Measurements from ENCODE around the gene SERGEF.

Gene SERGEF

DNA sequence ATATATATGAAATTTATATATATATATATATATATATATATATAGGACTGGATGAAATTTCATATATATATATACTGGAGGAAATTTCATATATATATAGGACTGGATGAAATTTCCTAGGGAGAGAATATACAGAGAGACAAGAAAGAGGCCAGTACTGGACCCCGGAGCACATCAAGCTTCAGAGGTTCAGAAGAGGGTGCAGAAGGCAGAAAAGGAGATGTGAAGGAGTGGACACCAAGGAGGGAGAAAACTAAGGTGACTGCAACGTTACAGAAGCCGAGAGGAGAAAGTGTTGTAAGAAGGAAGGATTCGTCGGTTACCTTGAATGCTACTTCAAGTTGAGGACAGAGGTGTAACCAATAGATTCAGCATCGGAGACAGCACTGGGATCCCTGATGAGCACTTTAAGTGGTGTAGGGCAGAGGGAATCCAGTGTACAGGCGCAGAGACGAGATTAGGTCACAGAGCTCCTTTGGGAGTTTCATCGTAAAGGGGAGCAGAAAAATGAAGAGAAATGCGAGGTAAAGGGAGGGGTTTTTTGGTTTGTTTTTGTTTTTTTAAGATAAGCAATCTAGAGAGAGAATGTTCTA is 41.8 kb upstream of the SERGEF start:
- Histone ChIP-seq H3F3A (ENCODE audit: insufficient read depth, low read length) (no peaks in the 10 kb centered on the region), H3K9me3 (replicated peaks; ENCODE audit: insufficient read depth, low read length) (no peaks in the 10 kb centered on the region), H3K9ac (ENCODE audit: low read length) (no peak overlapping the region), H3K27ac (ENCODE audit: low read length) (no peak overlapping the region), H3K4me3 (ENCODE audit: low read length) (no peak overlapping the region), H3K4me1 (ENCODE audit: low read length) (no peaks in the 10 kb centered on the region), H3K36me3 (replicated peaks; ENCODE audit: insufficient read depth, low read length) (no peaks in the 10 kb centered on the region), H4K20me1 (ENCODE audit: insufficient read depth, low read length) (no peaks in the 10 kb centered on the region), H3K79me2 (ENCODE audit: low read length) (no peaks in the 10 kb centered on the region), H3K27me3 (replicated peaks; ENCODE audit: insufficient read depth, low read length) (no peaks in the 10 kb centered on the region), H2AFZ (ENCODE audit: low read length) (no peak overlapping the region), H3K9me2 (replicated peaks; ENCODE audit: insufficient read depth, low read length) (no peaks in the 10 kb centered on the region), H3K4me2 (ENCODE audit: low read depth, low read length) (no peak overlapping the region)
- TF ChIP-seq EZH2phosphoT487 (IDR thresholded peaks at IDR 0.05; ENCODE audit: low read length) (no peak), EZH2 (optimal IDR thresholded peaks at IDR 0.05; ENCODE audit: low read depth, low read length) (no peak)
- TF ChIP-seq, protein P1, sequence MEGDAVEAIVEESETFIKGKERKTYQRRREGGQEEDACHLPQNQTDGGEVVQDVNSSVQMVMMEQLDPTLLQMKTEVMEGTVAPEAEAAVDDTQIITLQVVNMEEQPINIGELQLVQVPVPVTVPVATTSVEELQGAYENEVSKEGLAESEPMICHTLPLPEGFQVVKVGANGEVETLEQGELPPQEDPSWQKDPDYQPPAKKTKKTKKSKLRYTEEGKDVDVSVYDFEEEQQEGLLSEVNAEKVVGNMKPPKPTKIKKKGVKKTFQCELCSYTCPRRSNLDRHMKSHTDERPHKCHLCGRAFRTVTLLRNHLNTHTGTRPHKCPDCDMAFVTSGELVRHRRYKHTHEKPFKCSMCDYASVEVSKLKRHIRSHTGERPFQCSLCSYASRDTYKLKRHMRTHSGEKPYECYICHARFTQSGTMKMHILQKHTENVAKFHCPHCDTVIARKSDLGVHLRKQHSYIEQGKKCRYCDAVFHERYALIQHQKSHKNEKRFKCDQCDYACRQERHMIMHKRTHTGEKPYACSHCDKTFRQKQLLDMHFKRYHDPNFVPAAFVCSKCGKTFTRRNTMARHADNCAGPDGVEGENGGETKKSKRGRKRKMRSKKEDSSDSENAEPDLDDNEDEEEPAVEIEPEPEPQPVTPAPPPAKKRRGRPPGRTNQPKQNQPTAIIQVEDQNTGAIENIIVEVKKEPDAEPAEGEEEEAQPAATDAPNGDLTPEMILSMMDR (IDR thresholded peaks at IDR 0.05; ENCODE audit: low read length) = no peak
- no peak for DNase-seq

DNA sequence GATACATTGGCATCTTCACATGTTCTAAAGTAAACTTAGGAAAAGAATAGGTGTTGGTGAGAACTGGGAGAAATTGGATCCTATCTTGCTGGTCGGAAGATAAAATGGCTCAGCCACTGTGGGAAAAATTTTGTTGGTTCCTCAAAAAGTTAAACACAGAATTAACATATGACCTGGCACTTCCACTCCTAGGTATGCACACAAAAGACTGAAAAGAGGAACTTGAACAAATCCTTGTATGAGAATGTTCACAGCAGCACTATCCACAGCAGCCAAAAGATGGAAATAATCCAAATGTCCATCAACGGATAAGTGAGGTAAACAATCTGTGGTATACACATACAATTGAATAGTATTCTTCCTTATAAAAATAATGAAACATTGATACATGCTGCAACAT is 38.0 kb upstream of the SERGEF start:
- H3K27ac ChIP-seq (ENCODE audit: low read length) = no peak overlapping the region
- H3K27me3 ChIP-seq (replicated peaks; ENCODE audit: insufficient read depth, low read length) = no peaks in the 10 kb centered on the region
- no peaks in the 10 kb centered on the region for H3K4me1 ChIP-seq (ENCODE audit: low read length)
- TF ChIP-seq EZH2phosphoT487 (IDR thresholded peaks at IDR 0.05; ENCODE audit: low read length) (no peak), EZH2 (optimal IDR thresholded peaks at IDR 0.05; ENCODE audit: low read depth, low read length) (no peak)
- TF ChIP-seq, protein P1 (IDR thresholded peaks at IDR 0.05; ENCODE audit: low read length) = no peak
- H2AFZ ChIP-seq (ENCODE audit: low read length) = no peak overlapping the region
- no peak overlapping the region for H3K4me2 ChIP-seq (ENCODE audit: low read depth, low read length)
- H3K9ac ChIP-seq (ENCODE audit: low read length) = no peak overlapping the region
- no peaks in the 10 kb centered on the region for H3K9me2 ChIP-seq (replicated peaks; ENCODE audit: insufficient read depth, low read length)
- H3K9me3 ChIP-seq (replicated peaks; ENCODE audit: insufficient read depth, low read length) = no peaks in the 10 kb centered on the region
- no peaks in the 10 kb centered on the region for H3K79me2 ChIP-seq (ENCODE audit: low read length)
- H3F3A ChIP-seq (ENCODE audit: insufficient read depth, low read length) = no peaks in the 10 kb centered on the region
- no peak overlapping the region for H3K4me3 ChIP-seq (ENCODE audit: low read length)
- DNase-seq = no peak
- no peaks in the 10 kb centered on the region for H3K36me3 ChIP-seq (replicated peaks; ENCODE audit: insufficient read depth, low read length)
- no peaks in the 10 kb centered on the region for H4K20me1 ChIP-seq (ENCODE audit: insufficient read depth, low read length)

DNA sequence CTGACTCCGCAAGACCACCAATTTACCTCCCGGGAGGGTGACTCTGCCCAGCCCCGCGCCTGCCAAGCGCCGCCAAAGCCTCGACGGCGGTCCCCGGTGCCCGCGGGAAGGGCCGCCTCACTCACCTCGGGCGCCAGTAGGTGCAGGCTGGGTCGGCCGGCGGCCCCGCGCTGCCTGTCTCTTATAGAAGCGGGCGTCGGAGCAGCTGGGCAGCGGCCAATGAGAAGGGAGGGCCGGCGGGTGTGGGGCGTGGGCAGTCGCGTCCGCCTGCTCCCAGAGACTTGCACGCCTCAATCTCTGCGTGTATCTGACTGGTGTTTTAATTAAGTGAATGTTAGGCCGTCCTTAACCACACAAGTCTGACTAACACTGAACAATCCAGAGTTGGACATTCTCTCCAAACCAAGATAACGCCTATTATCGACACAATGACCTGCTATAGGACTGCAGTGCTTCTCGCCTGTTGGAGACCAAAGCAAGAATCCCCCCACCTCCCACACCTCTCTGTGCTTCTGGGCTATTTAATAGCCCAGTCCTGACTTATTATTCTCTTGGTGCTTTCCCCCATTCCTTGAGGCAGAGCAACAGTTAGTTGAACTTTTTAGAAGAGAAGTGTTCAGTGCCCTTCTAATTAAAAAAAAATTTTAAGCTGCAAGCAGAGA is 33.4 kb upstream of the SERGEF start, which contains the start of gene TPH1:
TPH1 (minus strand) TSS at position 154 of the 662 bp plus-strand sequence. CDS start 5,507 bp downstream, outside the sequence.
- no peaks in the 10 kb centered on the region for H3K79me2 ChIP-seq (ENCODE audit: low read length)
- DNase-seq = no peak
- no peak within 1 kb of the TSS for H3K4me2 ChIP-seq (ENCODE audit: low read depth, low read length)
- H3F3A ChIP-seq (ENCODE audit: insufficient read depth, low read length) = no peaks in the 10 kb centered on the region
- no peaks in the 10 kb centered on the region for H3K9me3 ChIP-seq (replicated peaks; ENCODE audit: insufficient read depth, low read length)
- no peaks in the 10 kb centered on the region for H3K27me3 ChIP-seq (replicated peaks; ENCODE audit: insufficient read depth, low read length)
- TF ChIP-seq EZH2 (optimal IDR thresholded peaks at IDR 0.05; ENCODE audit: low read depth, low read length) (no peak), EZH2phosphoT487 (IDR thresholded peaks at IDR 0.05; ENCODE audit: low read length) (no peak)
- no peak within 1 kb of the TSS for H3K9ac ChIP-seq (ENCODE audit: low read length)
- no peak within 1 kb of the TSS for H2AFZ ChIP-seq (ENCODE audit: low read length)
- H3K27ac ChIP-seq (ENCODE audit: low read length) = no peak within 1 kb of the TSS
- no peak within 1 kb of the TSS for H3K4me3 ChIP-seq (ENCODE audit: low read length)
- no peaks in the 10 kb centered on the region for H3K9me2 ChIP-seq (replicated peaks; ENCODE audit: insufficient read depth, low read length)
- no peaks in the 10 kb centered on the region for H3K4me1 ChIP-seq (ENCODE audit: low read length)
- H4K20me1 ChIP-seq (ENCODE audit: insufficient read depth, low read length) = no peaks in the 10 kb centered on the region
- no peaks in the 10 kb centered on the region for H3K36me3 ChIP-seq (replicated peaks; ENCODE audit: insufficient read depth, low read length)

DNA sequence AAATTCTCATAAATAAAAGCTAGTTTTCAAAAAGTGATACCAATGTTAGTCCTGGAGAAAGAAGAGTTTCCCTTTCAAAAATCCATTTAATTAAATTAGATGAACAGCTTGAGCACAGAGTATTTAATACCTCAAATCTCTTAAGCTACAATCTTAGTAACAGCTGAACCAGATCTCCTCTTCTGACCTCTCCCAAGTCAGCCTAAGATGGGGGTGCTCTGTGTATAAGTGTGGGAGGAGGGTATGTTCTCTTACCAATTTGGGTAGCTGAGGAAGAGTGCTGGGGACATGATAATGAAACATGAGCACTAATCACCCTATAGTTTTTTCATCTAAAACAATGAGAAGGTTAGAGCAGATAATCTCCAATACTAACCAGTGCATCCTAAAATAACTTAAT is 23.6 kb upstream of the SERGEF start:
- H3K4me3 ChIP-seq (ENCODE audit: low read length) = no peak overlapping the region
- no peak overlapping the region for H3K27ac ChIP-seq (ENCODE audit: low read length)
- no peaks in the 10 kb centered on the region for H4K20me1 ChIP-seq (ENCODE audit: insufficient read depth, low read length)
- no peak for DNase-seq
- no peaks in the 10 kb centered on the region for H3K9me3 ChIP-seq (replicated peaks; ENCODE audit: insufficient read depth, low read length)
- H2AFZ ChIP-seq (ENCODE audit: low read length) = no peak overlapping the region
- TF ChIP-seq EZH2phosphoT487 (IDR thresholded peaks at IDR 0.05; ENCODE audit: low read length) = no peak
- TF ChIP-seq, protein P1 (IDR thresholded peaks at IDR 0.05; ENCODE audit: low read length) = no peak
- no peak for TF ChIP-seq EZH2 (optimal IDR thresholded peaks at IDR 0.05; ENCODE audit: low read depth, low read length)
- H3K79me2 ChIP-seq (ENCODE audit: low read length) = no peaks in the 10 kb centered on the region
- H3K9me2 ChIP-seq (replicated peaks; ENCODE audit: insufficient read depth, low read length) = no peaks in the 10 kb centered on the region
- no peak overlapping the region for H3K9ac ChIP-seq (ENCODE audit: low read length)
- no peaks in the 10 kb centered on the region for H3K4me1 ChIP-seq (ENCODE audit: low read length)
- no peak overlapping the region for H3K4me2 ChIP-seq (ENCODE audit: low read depth, low read length)
- no peaks in the 10 kb centered on the region for H3K36me3 ChIP-seq (replicated peaks; ENCODE audit: insufficient read depth, low read length)
- no peaks in the 10 kb centered on the region for H3F3A ChIP-seq (ENCODE audit: insufficient read depth, low read length)
- H3K27me3 ChIP-seq (replicated peaks; ENCODE audit: insufficient read depth, low read length) = no peaks in the 10 kb centered on the region
